A549 (cell line): Measurements from ENCODE around the gene TKTL1.

ENCODE experiments used
- JUNB ChIP-seq: fragments of >200 bp; sonication (Bioruptor Twin); formaldehyde crosslinking; IDR thresholded peaks from 2 replicates; pipeline ENCODE4 v1.6.1; 2016
- MAFK ChIP-seq: fragments of 450-650 bp; IDR thresholded peaks from 2 replicates; pipeline ENCODE4 v1.6.1; 2014; ENCODE audit not compliant: partially characterized antibody
- NPAS2 ChIP-seq: fragments of 250-450 bp; sonication (Bioruptor Pico); IDR thresholded peaks from 2 replicates; pipeline ENCODE4 v1.8.0; 2022; ENCODE audit warnings: mild to moderate bottlenecking, moderate library complexity, borderline replicate concordance

DNA sequence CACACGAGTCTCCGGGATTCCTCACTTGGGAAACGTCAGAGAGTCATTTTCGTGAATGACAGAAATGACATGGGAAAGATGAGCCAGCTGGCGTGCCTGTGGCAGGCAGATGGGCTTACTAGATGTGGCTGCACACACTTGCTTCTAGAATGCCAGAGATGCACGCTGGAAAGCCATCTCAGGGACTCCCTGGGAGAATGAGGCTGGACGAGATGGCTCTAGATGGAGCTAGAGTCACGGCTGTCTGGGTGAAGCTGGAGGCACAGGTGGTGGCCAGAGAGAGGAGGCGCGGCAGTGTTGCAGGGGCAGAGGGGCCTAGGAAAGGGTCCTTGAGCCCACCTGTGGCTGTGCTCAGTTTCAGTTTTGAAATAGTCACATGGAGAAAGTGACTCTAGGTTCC lies 26.0 kb downstream of the TKTL1 start:
- no peak for TF ChIP-seq NPAS2 (CRISPR knock-in tag)
- TF ChIP-seq MAFK: no peak
- TF ChIP-seq JUNB: no peak
